ENCODE results near the gene PLA2G2F.

DNA sequence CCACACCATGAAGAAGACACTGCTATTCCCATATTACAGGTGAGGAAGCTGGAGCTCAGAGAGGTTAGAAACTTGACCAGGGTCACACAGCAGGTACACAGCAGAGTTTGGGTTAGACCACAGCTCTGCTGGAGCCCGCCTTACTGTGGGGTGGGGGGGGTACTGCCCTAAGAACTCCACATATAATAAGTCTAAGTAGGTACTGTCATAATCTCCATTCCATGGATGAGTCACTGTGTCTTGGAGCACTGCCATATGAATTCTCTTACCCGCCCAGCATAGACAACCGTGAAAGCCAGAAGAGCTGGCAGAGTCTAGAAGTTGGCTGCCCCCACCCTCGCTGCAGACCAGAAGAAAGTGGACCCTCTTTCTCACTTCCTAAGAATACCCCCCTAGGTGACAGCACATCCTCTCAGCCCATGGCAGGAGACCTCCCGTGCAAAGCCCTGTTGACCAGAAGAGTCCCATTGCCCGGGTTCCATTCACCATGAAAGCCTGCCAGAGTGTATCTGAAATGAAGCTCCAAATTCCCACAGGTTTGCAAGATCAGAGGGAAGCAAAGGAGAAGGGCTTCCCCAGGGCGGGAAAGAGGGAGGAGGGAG lies 14.6 kb upstream of the PLA2G2F start:
- TF ChIP-seq EZH2phosphoT487 (IDR thresholded peaks at IDR 0.05; ENCODE audit: unreplicated experiment), result no peak
- TF ChIP-seq CTCF (conservative IDR thresholded peaks at IDR 0.05; ENCODE audit: low read depth in 2 of 2), result no peak
- no peak for TF ChIP-seq POLR2AphosphoS5 (IDR thresholded peaks at IDR 0.05; ENCODE audit: low read depth)
- TF ChIP-seq CREB1 (CRISPR knock-in tag; IDR thresholded peaks at IDR 0.05; ENCODE audit: low read depth), result no peak
- TF ChIP-seq ZNF462 (CRISPR knock-in tag; IDR thresholded peaks at IDR 0.05), result no peak
- TF ChIP-seq, protein P1, sequence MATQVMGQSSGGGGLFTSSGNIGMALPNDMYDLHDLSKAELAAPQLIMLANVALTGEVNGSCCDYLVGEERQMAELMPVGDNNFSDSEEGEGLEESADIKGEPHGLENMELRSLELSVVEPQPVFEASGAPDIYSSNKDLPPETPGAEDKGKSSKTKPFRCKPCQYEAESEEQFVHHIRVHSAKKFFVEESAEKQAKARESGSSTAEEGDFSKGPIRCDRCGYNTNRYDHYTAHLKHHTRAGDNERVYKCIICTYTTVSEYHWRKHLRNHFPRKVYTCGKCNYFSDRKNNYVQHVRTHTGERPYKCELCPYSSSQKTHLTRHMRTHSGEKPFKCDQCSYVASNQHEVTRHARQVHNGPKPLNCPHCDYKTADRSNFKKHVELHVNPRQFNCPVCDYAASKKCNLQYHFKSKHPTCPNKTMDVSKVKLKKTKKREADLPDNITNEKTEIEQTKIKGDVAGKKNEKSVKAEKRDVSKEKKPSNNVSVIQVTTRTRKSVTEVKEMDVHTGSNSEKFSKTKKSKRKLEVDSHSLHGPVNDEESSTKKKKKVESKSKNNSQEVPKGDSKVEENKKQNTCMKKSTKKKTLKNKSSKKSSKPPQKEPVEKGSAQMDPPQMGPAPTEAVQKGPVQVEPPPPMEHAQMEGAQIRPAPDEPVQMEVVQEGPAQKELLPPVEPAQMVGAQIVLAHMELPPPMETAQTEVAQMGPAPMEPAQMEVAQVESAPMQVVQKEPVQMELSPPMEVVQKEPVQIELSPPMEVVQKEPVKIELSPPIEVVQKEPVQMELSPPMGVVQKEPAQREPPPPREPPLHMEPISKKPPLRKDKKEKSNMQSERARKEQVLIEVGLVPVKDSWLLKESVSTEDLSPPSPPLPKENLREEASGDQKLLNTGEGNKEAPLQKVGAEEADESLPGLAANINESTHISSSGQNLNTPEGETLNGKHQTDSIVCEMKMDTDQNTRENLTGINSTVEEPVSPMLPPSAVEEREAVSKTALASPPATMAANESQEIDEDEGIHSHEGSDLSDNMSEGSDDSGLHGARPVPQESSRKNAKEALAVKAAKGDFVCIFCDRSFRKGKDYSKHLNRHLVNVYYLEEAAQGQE (IDR thresholded peaks at IDR 0.05; ENCODE audit: unreplicated experiment), result no peak
- TF ChIP-seq ETS1 (IDR thresholded peaks at IDR 0.05), result no peak
- no peak for TF ChIP-seq EZH2 (IDR thresholded peaks at IDR 0.05; ENCODE audit: low read depth, unreplicated experiment)
- TF ChIP-seq JUNB (IDR thresholded peaks at IDR 0.05; ENCODE audit: unreplicated experiment), result no peak
- TF ChIP-seq NANOG (IDR thresholded peaks at IDR 0.05; ENCODE audit: borderline replicate concordance), result no peak
